ENCODE results near the gene GALM.

GALM gene

DNA sequence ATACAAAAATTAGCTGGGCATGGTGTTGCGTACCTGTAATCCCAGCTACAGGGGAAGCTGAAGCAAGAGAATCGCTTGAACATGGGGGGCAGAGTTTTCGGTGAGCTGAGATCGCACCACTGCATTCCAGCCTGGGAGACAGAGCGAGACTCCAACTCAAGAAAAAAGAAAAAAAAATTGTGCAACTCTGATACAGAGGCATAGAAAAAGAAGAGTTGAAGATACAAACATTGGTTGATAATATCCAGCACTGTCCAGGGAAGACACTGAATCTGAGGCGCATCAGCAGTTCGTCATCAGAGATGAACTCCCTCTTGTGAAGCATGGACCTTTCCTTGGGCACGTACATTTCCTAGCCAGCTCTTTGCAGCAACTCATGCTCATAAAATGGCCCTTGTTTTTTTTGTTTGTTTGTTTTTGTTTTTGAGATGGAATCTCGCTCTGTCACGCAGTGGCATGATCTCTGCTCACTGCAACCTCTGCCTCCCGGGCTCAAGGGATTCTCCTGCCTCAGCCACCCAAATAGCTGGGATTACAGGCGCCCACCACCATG is 16.7 kb upstream of the GALM start:
- no peak for DNase-seq (ENCODE audit: low read depth in 2 of 2)

DNA sequence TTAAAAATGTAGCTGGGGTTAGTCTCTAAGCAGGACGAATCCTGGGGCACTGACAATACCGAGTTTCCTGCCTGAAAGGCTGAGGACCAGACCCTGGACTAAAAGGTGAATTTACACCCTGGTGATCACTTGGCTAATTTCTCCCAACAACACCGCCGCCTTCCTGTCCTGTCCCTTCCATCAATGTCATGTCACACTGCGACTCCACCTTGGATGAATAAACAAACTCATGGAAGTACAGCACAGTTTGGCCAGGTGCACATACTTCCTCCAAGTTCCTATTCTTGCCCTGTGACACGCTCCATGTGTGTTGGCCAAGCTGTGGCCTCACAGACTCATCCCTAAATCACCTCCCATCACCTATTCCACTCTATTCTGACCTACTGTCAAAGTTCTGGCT is 15.9 kb upstream of the GALM start:
- DNase-seq (ENCODE audit: low read depth in 2 of 2) = no peak

DNA sequence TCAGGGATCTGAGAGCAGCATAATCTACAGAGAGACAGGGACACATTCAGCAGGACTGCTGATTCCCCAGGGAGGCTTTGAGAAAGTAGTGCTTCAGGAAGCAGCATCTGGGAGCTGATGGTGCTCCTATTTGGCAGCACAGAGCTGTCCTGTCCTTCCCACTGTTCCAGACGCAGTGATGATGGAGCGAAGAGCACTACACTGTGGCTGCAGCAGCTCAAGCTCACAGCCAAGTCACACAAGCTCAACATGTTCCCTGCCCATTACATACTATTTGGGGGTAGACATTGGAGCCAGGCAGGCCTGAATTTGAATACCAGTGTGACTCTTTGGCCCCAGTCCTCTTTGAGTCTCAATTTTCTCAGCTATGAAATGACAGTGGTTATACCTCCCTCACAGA is 15.2 kb upstream of the GALM start:
- DNase-seq (ENCODE audit: low read depth in 2 of 2) = no peak

DNA sequence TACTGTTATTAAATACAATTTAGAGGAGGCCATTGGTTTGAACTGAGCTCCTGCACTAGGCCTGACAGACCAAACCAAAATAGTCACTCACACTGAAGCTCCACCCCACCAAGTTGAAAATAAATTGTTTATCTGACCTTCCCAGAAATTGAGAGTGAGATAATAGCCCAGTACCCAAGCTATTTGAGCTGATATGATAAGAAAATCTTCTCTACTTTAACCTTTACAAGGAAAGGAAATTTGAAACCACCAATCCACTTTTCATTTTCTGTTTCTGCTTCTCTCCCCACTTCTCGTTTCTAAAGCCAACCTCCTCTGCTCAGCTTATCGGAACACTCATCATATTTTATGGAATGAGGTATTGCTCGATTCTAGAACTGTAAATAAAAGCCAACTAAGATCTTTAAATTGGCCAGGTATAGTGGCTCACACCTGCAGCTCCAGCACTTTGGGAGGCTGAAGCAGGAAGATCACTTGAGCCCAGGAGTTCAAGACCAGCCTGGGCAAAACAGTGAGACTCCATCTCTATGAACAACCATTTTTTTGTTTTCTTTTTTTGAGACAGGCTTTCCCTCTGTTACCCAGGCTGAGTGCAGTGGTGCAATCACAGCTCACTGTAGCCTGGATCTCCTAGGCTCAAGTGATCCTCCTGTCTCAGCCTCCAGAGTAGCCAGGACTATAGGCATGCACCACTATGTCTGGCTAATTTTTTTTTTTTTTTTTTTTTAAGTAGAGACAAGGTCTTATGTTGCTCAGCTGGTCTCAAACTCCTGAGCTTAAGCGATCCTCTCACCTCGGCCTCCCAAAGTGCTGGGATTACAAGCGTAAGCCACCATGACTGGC is 13.3 kb upstream of the GALM start:
- DNase-seq (ENCODE audit: low read depth in 2 of 2) = no peak

DNA sequence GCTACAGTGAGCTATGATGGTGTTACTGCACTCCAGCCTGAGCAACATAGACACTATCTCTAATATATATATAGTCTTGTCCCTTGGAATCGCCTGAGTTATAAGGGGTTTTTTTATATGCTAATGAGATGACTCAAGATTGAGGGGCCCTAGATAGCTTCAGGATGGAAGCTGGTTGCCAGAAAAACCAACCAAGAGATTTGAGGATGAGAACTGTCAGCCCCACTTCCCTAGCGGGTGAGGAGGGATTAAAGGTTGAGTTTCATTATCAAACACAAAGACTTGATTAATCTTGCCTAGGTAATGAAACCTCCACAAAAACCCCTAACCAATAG is 12.6 kb upstream of the GALM start:
- no peak for DNase-seq (ENCODE audit: low read depth in 2 of 2)

DNA sequence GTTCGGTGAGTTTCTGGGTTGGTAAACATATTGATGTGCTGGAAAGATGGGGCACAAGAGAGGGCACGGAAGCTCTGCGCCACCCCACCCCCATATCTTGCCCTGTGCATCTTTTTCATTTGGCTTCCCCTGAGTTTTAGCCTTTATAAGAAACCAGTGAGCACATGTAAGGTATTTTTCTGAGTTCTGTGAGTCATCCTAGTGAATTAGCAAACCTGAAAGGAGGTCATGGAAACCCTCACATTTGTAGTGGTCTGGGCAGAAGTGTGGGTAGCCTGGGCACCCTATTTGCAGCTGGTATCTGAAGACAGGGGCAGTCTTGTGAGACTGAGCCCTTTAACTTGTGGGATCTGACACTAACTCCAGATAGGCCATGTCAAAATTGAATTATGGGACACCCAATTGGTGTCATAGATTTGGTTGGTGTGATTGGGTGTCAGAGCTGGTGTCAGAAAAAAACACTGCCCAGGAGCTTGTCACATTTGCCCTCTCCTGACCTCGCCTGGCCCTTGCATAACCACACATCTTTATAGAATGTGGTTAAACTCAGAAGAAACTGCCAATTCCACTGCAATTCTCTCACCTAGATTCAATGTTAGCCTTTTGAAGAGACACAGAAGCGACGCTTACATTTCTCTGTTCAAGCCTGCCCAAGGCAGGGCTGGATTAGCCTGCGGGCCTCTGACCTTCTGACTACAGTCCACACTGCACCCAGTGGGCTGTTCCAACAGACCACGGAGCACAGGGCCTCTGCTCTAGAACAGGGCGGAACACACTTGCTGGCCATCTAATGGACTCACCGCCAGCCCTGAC is 12.0 kb upstream of the GALM start:
- peak; percentile 33 to 40 for DNase-seq (ENCODE audit: low read depth in 2 of 2)

DNA sequence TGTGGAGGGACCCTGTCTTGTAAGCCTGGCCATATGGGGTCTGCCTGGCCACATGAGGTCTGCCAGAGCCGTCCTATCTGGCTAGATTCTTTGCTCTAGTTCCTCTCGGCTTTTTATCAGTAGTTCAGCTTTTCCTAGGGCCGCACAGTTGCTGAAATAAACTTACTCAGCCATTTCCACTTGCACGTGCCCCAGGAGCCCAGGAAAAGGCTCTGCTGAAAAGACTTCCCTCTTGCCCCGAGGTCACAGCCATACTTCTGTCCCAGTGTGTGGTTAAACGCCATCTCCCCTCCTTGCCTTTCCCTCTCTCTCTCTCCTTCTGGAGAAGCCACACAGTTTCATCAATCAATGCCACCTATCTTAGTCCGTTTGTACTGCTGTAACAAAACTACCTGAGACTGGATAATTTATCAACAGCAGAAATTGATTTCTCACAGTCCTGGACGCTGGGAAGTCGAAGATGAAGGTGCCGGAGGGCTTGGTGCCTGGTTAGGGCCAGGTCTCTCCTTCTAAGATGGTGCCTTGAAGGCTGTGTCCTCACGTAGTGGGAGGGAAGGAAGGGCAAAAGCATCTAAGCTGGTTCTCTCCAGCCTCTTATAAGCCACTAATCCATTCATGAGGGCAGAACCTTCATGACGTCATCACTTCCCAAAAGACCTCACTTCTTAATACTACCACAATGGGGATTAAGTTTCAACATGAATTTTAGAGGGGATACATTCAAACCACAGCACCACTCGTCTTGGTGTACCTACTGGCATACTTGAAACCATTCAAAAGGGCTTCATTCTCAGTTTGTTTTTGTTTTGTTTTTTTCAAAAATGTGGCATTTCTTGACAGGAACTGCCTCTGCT is 11.2 kb upstream of the GALM start:
- DNase-seq (ENCODE audit: low read depth in 2 of 2) = no peak

DNA sequence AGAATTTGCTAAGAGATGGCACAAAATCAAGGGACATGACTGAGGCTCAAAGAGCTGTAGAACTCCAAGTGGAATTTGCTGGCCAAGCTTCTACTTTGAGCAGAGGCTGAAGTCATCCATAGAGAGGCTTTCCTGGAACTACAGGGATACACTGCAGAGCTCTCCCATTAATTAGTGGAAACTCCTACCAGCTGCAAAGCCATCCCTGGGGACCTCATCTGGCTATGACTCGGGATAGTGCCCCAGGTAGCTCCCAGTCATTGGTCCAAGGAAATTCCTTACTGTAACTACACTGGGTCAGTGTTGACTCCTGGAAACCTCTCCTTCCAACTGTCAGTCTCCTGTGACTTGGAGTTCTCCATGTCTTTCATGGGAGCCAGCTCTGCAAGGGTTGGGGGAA is 10.5 kb upstream of the GALM start:
- no peak for DNase-seq (ENCODE audit: low read depth in 2 of 2)

DNA sequence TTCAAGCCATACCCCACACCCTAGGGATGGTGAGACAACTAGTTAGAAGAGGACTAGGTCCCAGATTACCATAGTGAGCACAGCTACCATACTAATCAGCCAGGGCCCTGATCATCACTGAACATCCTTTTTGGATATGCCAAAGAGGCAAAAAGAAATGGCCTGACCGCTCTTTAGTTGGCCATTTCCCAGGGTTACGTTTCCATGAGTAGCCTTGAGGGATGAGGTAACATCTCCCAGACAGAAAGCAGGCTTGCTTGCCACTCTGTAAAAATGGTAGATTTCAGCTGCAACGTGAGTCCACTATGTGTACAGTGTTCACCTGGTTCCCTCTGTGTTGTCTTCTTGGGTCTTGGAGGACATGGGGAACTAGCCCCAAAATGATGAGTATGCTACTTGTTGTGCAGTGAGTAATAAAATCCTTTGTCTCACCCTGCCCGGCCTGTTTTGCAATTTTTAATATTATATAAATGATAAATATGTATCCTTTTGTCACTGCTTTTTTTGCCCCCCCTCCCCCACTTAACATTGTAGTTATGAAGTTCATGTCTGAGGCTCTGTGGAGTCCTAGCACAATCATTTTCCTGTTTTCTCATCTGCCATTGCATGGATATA is 8.9 kb upstream of the GALM start:
- DNase-seq (ENCODE audit: low read depth in 2 of 2) = no peak

DNA sequence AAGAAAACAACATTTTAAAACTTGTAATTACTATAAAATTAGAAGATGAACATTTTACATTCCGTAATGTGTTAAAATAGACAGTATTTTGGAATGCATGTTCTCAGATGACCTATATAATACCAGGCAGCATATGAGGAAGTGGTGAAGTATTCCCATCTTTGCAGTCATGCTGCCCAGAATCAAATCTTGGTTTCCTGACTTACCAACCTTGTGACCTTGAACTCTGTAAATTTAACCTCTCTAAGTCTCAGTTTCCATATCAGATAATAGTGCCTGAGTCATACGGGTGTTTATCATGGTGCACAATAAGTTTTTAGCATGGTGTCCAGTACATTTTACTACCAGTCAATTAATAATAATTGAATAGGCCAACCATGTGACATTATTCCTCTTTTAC is 7.3 kb upstream of the GALM start:
- no peak for DNase-seq (ENCODE audit: low read depth in 2 of 2)

DNA sequence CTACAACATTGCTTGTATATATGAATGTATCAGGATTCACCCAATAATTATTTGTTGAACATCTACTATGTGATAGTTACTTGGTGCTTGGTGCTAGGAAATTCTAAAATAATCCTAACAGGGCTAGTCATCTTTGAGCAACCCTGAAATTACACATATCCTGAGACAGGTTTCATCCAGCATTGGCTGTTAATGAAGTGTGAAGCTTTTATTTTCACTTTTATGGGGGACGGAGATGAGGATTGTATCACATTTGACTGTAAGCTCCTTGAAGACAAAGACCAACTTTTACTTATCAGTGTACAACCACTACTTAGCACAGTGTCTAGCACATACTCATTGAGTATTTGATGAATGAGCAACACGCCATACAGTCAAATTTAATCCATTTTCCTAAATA is 6.8 kb upstream of the GALM start:
- no peak for DNase-seq (ENCODE audit: low read depth in 2 of 2)

DNA sequence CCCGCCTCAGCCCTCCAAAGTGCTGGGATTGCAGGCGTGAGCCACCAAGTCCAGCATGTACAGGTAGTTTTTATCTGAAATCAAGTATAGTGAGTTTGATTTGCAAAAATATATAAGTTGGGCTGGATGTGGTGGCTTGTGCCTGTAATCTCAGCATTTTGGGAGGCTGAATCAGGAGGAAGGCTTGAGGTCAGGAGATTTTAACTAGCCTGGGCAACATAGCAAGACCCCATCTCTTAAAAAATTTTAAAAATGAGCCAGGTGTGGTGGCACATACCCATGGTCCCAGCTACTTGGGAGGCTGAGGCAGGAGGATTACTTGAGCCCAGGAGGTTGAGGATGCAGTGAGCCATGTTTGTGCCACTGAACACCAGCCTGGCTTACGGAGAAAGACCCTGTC is 5.6 kb upstream of the GALM start:
- no peak for DNase-seq (ENCODE audit: low read depth in 2 of 2)

DNA sequence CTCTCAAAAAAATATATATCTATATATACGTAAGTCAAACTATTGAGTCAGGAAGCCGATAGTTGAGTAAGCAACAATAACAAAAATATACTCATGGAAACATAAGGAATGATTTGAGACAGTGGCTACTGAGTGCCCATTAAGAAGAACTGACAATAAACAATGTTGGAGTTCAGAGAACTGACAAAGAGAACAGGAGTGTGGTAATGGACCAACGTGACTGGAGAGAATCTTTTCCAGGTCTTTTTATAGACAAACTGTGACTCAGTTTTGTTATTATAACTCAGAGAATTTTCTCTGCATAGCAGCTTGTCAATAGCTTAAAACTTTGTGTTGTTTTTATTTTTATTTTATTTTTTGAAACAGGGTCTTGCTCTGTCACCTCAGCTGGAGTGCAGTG is 4.6 kb upstream of the GALM start:
- DNase-seq (ENCODE audit: low read depth in 2 of 2) = no peak

DNA sequence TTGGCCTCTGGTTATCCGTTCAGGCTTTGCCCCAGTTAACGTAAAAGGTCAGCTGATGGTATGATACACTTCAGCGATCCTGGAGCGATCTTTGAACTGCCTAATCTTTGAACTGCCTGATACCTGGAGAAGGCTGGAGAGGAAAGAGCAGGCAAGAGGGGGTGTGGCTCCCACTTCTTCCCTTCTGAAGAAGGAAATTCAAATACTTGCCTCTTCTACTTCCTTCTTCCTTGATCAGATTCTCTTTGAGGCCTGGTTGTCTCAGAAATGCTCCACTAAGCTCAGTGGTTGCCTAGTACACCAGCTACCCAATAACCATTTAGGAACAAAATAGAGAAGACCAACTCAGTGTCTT is 619 bp downstream of the GALM start:
- no peak for DNase-seq (ENCODE audit: low read depth in 2 of 2)

DNA sequence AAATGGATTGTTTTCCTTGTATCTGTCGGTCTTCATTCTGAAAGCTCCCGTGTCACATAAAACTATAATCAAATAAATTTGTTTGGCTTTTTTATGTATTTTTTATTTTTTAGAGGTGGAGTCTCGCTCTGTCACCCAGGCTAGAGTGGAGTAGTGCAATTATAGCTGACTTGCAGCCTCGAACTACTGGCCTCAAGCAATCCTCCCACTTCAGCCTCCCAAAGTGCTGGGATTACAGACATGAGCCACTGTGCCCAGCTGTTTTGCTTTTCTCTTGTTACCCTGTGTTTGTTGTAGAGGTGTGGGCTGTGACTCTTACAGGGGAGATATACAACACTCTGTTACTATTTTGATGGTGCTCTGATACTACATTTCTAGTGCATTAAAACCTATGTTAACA is 2.2 kb downstream of the GALM start:
- DNase-seq (ENCODE audit: low read depth in 2 of 2) = no peak

DNA sequence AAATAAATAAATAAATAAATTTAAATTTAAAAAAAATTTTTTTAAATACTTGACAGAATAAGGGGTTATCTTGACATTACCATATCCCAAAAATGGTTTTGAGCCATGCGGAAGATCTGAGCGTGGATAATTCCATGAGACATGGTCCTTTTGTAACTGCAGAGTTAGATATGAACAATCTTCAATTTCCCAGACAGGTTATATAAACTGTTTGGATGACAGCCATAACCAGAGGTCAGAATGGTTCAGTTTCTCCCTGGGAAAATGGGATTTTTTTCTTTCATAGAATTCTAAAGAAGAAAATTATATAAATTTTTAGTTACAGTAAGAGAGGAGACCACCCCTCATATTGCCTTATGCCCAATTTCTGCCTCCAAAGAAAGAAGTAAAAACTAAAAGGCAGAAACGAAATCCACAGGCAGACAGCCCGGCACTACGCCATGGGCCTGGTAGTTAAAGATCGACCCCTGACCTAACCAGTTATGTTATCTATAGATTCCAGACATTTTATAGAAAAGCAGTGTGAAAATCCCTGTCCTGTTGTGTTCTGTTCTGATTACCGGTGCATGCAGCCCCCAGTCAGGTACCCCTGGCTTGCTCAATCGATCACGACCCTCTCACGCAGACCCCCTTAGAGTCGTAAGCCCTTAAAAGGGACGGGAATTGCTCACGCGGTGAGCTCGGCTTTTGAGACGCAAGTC is 3.0 kb downstream of the GALM start:
- no peak for DNase-seq (ENCODE audit: low read depth in 2 of 2)

DNA sequence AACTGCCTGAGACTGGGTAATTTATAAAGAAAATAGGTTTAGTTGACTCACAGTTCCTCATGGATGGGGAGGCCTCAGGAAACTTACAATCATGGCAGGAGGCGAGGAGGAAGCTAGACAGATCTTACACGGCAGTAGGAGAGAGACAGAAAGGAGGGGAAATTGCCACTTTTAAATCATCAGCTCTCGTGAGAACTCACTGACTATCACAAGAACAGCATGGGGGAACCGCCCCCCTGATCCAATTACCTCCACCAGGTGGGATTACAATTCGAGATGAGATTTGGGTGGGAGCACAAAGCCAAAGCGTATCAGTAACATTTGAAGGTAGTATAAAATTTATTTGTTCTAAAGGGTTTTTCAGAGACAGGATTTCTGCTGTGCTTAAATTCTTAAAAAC is 5.4 kb downstream of the GALM start:
- no peak for DNase-seq (ENCODE audit: low read depth in 2 of 2)

DNA sequence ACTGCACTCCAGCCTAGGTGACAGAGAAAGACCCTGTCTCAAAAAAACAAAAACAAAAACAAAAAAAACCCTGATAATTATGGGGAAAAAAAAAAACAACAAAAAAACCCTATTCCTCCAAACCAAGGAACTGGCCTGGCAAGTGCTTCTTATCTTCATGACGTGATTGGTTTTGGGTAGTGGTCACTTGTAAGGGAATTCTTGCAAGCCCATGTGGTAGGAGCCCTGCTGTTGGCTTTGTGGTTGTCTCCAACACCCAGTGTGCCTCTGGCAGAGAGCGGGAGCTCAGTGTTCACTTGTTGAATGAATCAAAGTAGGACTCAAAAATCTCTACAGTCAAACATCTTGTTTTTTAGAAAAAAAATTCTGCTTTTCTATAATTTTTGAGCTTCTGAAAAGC is 6.0 kb downstream of the GALM start:
- no peak for DNase-seq (ENCODE audit: low read depth in 2 of 2)

DNA sequence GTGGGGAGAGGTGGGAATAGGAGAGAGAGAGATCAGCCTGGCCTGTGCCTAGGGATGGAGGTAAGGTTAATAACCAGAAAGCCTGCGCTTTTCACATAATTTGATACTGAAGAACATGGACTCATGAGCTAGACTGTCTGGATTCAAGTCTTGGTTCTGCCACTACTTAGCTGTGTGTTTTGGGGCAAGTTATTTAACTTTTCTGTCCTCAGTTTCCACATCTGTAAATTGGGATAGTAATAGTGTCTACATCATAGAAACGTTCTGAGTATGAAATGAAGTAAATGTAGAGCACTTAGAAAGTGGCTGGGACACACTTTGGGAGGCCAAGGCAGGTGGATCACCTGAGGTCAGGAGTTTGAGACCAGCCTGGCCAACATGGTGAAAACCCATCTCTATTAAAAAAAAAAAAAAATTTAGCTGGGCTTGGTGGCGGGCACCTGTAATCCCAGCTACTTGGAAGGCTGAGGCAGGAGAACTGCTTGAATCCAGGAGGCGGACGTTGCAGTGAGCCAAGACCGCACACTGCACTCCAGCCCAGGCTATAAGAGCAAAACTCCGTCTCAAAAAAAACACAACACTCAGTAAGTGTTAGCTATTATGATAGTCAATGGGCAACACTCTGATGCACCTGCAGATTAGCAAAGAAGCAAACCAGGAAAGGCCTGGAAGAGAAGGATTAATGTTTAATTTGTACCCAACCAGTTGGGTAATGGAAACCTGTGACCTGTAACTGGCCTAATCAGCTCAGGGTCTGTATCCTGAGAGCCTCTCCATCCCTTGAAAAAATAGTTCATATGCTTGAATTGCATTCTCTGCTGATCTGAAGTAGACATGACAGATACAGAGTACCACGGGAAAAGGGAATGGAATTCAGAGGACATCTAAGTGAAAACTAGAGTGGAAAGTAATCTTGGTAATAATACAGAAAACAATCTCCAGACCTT is 6.8 kb downstream of the GALM start:
- DNase-seq (ENCODE audit: low read depth in 2 of 2) = no peak

DNA sequence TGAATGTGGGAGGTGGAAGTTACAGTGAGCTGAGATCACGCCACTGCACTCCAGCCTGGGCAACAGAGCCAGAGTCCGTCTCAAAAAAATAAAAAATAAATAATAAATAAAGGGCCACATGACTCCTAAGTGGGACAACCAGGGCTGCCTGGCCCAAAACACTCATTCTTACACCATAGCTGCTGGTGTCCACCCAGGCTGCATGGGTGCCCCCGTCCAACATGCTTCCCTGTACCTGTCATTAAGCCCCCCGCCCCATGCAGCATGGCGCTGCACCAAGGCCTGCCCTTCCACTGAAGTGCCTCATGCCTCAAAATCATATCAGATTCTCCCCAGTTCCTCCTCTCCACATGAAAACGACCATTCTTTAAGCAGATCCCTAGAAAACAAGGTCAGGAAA is 10.8 kb downstream of the GALM start:
- no peak for DNase-seq (ENCODE audit: low read depth in 2 of 2)
